Measurements from ENCODE around the gene LARGE2. TPM values are rescaled to one million over a fixed set of nuclear protein-coding genes. Genes with fewer than 3 reads are reported as not detected.

The LARGE2 gene
- total RNA-seq, 1 experiment from 2014 or later, result 124 TPM

- POLR2A ChIA-PET, result interaction anchor here (0.7 to 1.4 kb wide), 3 partner anchors 15 to 39 kb away, joined by 3 read pairs; no protein-coding TSS in a partner anchor
- Mint-ChIP-seq H3K27ac (no peak overlapping the region), H3K36me3 (peaks cover 3% of the 10 kb centered on the region; the same call in 1 of the 2 replicates), H3K9me3 (no peaks in the 10 kb centered on the region), H3K4me1 (peaks cover 11% of the 10 kb centered on the region), H3K27me3 (ENCODE audit: low read depth) (peaks cover 7% of the 10 kb centered on the region; the same call in 1 of the 2 replicates), H3K4me3 (no peak overlapping the region)
- CTCF ChIA-PET, result interaction anchor here (1.0 to 3.2 kb wide), 6 partner anchors 8 to 434 kb away, joined by 3 to 15 read pairs (median 4); no protein-coding TSS in a partner anchor
- ATAC-seq (no peak), DNase-seq (ENCODE audit: low spot score) (no peak)
- TF ChIP-seq MXD4 (CRISPR knock-in tag; IDR thresholded peaks at IDR 0.05; ENCODE audit: borderline replicate concordance), result no peak
- TF ChIP-seq ATF6 (CRISPR knock-in tag; IDR thresholded peaks at IDR 0.05), result no peak
- no peak for TF ChIP-seq SMAD4 (CRISPR knock-in tag; IDR thresholded peaks at IDR 0.05)
- TF ChIP-seq NFYB (CRISPR knock-in tag; conservative IDR thresholded peaks at IDR 0.05; ENCODE audit: low read depth), result no peak
- no peak for TF ChIP-seq ZNF671 (CRISPR knock-in tag; IDR thresholded peaks at IDR 0.05)
- no peak for TF ChIP-seq ARID4B (CRISPR knock-in tag; IDR thresholded peaks at IDR 0.05; ENCODE audit: borderline replicate concordance)
- TF ChIP-seq ZNF138 (CRISPR knock-in tag; conservative IDR thresholded peaks at IDR 0.05), result no peak
- TF ChIP-seq USF1 (CRISPR knock-in tag; IDR thresholded peaks at IDR 0.05), result no peak
- TF ChIP-seq GTF2I (CRISPR knock-in tag; conservative IDR thresholded peaks at IDR 0.05), result no peak
- TF ChIP-seq GABPB1 (CRISPR knock-in tag; IDR thresholded peaks at IDR 0.05), result no peak
- no peak for TF ChIP-seq CREB1 (CRISPR knock-in tag; IDR thresholded peaks at IDR 0.05)
These were observed 41.5 kb upstream of the LARGE2 start for GRCh38 chr11:45880772-45881570.

DNA sequence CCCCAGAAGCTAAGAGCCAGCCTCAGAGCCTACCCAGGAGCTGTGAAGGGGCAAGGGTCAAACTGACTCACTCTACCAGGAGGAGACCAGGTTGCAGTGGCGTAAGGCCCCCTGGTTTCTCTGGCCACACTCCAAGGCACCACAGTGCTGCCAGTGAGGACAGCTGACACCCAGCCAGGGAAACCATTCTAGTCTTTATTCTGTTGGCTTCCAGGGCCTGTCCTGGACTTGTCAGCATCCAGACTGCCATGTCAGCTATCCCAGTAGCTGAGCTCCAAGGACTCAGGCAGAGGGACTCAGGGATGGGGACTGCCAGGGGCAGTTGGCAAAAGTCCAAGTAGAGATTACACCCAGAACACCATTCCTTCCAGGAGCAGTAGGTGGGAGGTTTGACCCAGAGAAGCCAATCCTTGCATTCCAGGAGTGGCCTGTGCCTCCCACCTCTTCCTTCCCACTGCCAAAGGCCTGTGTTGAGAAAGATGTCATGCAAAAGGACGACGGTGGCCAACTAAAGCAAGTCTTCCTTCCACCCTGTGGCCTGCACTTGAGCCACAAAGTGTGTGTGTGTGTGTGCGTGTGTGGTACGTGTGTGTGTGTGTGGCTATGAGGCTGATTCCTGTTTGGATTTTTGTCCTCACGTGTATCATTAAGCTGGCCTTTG is 40.6 kb upstream of the LARGE2 start:
- Mint-ChIP-seq H3K36me3 (peaks cover 3% of the 10 kb centered on the region; the same call in 1 of the 2 replicates), H3K27me3 (ENCODE audit: low read depth) (peaks cover 7% of the 10 kb centered on the region; the same call in 1 of the 2 replicates), H3K4me1 (peaks cover 2% of the 10 kb centered on the region), H3K9me3 (no peaks in the 10 kb centered on the region), H3K27ac (no peak overlapping the region), H3K4me3 (no peak overlapping the region)
- POLR2A ChIA-PET, result no interaction called here
- no peak for ATAC-seq
- DNase-seq (ENCODE audit: low spot score), result no peak
- no peak for TF ChIP-seq RORB (CRISPR knock-in tag; IDR thresholded peaks at IDR 0.05)
- no peak for TF ChIP-seq ZNF423 (CRISPR knock-in tag; IDR thresholded peaks at IDR 0.05)
- no peak for TF ChIP-seq IRF1 (CRISPR knock-in tag; IDR thresholded peaks at IDR 0.05)
- TF ChIP-seq RELA (CRISPR knock-in tag; IDR thresholded peaks at IDR 0.05; ENCODE audit: borderline replicate concordance), result no peak
- TF ChIP-seq CDX4 (CRISPR knock-in tag; IDR thresholded peaks at IDR 0.05; ENCODE audit: borderline replicate concordance), result no peak
- TF ChIP-seq HMGXB4 (CRISPR knock-in tag; IDR thresholded peaks at IDR 0.05), result no peak
- CTCF ChIA-PET, result interaction anchor here (1.0 to 3.2 kb wide), 2 partner anchors 9 to 16 kb away, joined by 3 to 15 read pairs; no protein-coding TSS in a partner anchor

All from WTC11 (cell line).